ENCODE measurements around the gene SRD5A1. TPM values are rescaled to one million over a fixed set of nuclear protein-coding genes. Genes with fewer than 3 reads are reported as not detected.
A peak's percentile ranks its signal among the peaks of the same experiment; 100 is the strongest.

SRD5A1 gene
- total RNA-seq, 1 donor from 2014 or later, result 16.2 TPM

DNA sequence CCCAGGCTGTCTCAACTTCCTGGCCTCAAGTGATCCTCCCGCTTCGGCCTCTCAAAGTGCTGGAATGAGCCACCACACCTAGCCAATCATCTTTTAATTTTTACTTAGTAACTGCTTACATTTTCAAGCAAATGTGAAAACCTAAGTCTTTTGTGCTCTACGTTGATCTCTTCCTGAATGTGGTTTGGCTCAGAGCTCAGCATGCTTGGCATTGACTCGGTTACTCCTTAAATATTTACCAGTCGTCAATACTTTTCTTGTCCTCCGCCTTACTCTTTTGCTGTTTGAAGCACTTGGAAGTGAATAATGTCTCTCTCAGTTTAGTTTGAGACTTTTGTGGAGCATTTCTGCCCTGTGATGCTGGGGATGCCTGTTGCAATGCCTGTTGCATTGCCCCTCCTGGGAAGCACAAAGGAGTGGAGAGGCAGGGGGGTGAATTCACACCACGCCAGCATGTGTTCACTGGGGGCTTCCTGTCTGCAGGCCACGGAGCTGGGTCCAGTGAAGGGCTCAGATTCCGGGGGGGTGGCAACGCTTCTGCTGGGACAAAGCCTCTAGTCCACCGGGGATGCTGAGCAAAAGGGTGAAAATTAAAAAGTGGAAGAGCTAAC lies 66.9 kb downstream of the SRD5A1 start:
- Histone ChIP-seq H3K9me3 (ENCODE audit: low read depth) (no peaks in the 10 kb centered on the region), H4K20me1 (ENCODE audit: low read depth) (no peaks in the 10 kb centered on the region), H3K9ac (no peak overlapping the region), H3K4me2 (peak overlapping the region; percentile 22), H3K4me1 (peaks cover 20% of the 10 kb centered on the region), H3K27ac (no peak overlapping the region), H3K27me3 (peaks cover 2% of the 10 kb centered on the region), H3K79me2 (ENCODE audit: low read depth) (no peaks in the 10 kb centered on the region), H3K4me3 (no peak overlapping the region), H2AFZ (replicated peaks) (peak overlapping the region; percentile 19), H3K36me3 (no peaks in the 10 kb centered on the region), H3F3A (ENCODE audit: low read depth) (peaks cover 6% of the 10 kb centered on the region)
- DNase-seq (ENCODE audit: low spot score), result no peak
- TF ChIP-seq EZH2 (IDR thresholded peaks at IDR 0.05) (no peak), EZH2phosphoT487 (IDR thresholded peaks at IDR 0.05) (no peak), CTCF (IDR thresholded peaks at IDR 0.05) (no peak)
- Mint-ChIP-seq H3K9me3 (no peaks in the 10 kb centered on the region), H3K27me3 (ENCODE audit: insufficient read depth, low read depth) (peaks cover 5% of the 10 kb centered on the region), H3K4me1 (peaks cover 31% of the 10 kb centered on the region), H3K36me3 (no peaks in the 10 kb centered on the region), H3K4me3 (no peak overlapping the region), H3K27ac (peak overlapping the region; percentile 35)

DNA sequence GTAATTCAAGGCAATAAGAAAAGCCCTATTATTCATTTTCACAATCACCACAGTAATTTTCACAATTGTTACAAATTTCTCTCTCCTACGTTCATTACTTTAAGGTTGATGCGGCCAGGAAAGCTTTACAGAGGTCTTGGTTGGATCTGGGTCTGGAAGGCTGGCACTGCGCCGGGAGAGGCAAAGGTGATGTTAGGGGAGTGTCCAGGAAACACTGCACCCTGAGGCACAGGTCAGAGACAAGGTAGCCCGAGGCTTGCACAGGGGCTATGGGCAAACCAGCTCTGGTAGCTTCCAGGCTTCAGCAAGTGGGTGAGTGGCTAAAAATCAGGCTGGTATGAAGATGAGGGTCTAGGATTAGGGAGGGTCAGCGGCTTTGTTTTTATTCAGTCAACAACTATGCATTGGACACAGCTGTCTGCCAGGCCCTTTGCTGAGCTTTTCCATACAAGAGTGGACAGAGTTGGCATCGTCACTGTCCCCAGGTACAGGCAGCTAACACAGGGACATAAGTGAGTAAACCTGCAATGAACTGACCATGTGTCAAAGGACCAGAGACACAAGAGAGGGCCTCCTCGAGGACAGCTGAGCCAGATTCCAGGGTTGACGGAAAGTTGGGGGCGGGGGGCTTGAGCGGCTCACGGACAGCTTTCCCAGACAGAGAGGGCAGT lies 67.6 kb downstream of the SRD5A1 start:
- Histone ChIP-seq H3K27ac (no peak overlapping the region), H3K4me3 (no peak overlapping the region), H4K20me1 (ENCODE audit: low read depth) (no peaks in the 10 kb centered on the region), H3K36me3 (no peaks in the 10 kb centered on the region), H3K27me3 (no peaks in the 10 kb centered on the region), H3K9me3 (ENCODE audit: low read depth) (no peaks in the 10 kb centered on the region), H3F3A (ENCODE audit: low read depth) (peaks cover 6% of the 10 kb centered on the region), H2AFZ (replicated peaks) (peak overlapping the region; percentile 79), H3K4me2 (peak overlapping the region; percentile 22), H3K9ac (no peak overlapping the region), H3K4me1 (peaks cover 20% of the 10 kb centered on the region), H3K79me2 (ENCODE audit: low read depth) (no peaks in the 10 kb centered on the region)
- no peaks in the 10 kb centered on the region for H3K9me3 Mint-ChIP-seq
- H3K4me1 Mint-ChIP-seq, result peaks cover 31% of the 10 kb centered on the region
- H3K36me3 Mint-ChIP-seq, result no peaks in the 10 kb centered on the region
- H3K4me3 Mint-ChIP-seq, result peak overlapping the region; percentile 66
- H3K27ac Mint-ChIP-seq, result peak overlapping the region; percentile 78
- DNase-seq (ENCODE audit: low spot score), result no peak
- TF ChIP-seq EZH2 (IDR thresholded peaks at IDR 0.05) (no peak), EZH2phosphoT487 (IDR thresholded peaks at IDR 0.05) (no peak), CTCF (IDR thresholded peaks at IDR 0.05) (no peak)
- peaks cover 6% of the 10 kb centered on the region for H3K27me3 Mint-ChIP-seq (ENCODE audit: insufficient read depth, low read depth)

GRCh38 chr5:6701491-6701890 lies 68.3 kb downstream of the SRD5A1 start:
- H3K4me3 ChIP-seq, result no peak overlapping the region
- H2AFZ ChIP-seq (replicated peaks), result peak overlapping the region; percentile 79
- peaks cover 6% of the 10 kb centered on the region for H3F3A ChIP-seq (ENCODE audit: low read depth)
- Mint-ChIP-seq H3K4me1 (peaks cover 31% of the 10 kb centered on the region), H3K27ac (peak overlapping the region; percentile 78), H3K9me3 (no peaks in the 10 kb centered on the region), H3K36me3 (no peaks in the 10 kb centered on the region), H3K4me3 (peak overlapping the region; percentile 66), H3K27me3 (ENCODE audit: insufficient read depth, low read depth) (peaks cover 7% of the 10 kb centered on the region)
- no peaks in the 10 kb centered on the region for H4K20me1 ChIP-seq (ENCODE audit: low read depth)
- H3K4me1 ChIP-seq, result peaks cover 20% of the 10 kb centered on the region
- no peaks in the 10 kb centered on the region for H3K27me3 ChIP-seq
- H3K9me3 ChIP-seq (ENCODE audit: low read depth), result no peaks in the 10 kb centered on the region
- no peak for DNase-seq (ENCODE audit: low spot score)
- no peak overlapping the region for H3K4me2 ChIP-seq
- TF ChIP-seq EZH2phosphoT487 (IDR thresholded peaks at IDR 0.05) (no peak), EZH2 (IDR thresholded peaks at IDR 0.05) (no peak), CTCF (IDR thresholded peaks at IDR 0.05) (no peak)
- no peak overlapping the region for H3K9ac ChIP-seq
- H3K79me2 ChIP-seq (ENCODE audit: low read depth), result no peaks in the 10 kb centered on the region
- no peak overlapping the region for H3K27ac ChIP-seq
- H3K36me3 ChIP-seq, result no peaks in the 10 kb centered on the region

Data from neural progenitor cell (in vitro differentiated cells).